HG02763 (cell line): ENCODE measurements around the gene ROMO1.
"Not testable (repeated sequence)": the region's sequence is repeated elsewhere in the genome, so short reads cannot be mapped to it uniquely, and the experiment has no call there.

ENCODE experiments used
- ATAC-seq: cut with Tn5 transposase; IDR thresholded peaks from one replicate; pipeline ENCODE4 v1.9.1; 2021; ENCODE audit warnings: mild to moderate bottlenecking, moderate library complexity; ENCODE audit not compliant: unreplicated experiment

ROMO1 gene

GRCh38 chr20:35680452-35681183, 18.6 kb upstream of the ROMO1 start:
- ATAC-seq = no peak

- ATAC-seq = no peak
Measured at GRCh38 chr20:35681960-35682359, 17.2 kb upstream of the ROMO1 start.

- ATAC-seq = not testable (repeated sequence)
Measured at GRCh38 chr20:35685368-35685767, 13.8 kb upstream of the ROMO1 start.

GRCh38 chr20:35686872-35687271, 12.3 kb upstream of the ROMO1 start:
- not testable (repeated sequence) for ATAC-seq

GRCh38 chr20:35690265-35690664, 8.9 kb upstream of the ROMO1 start:
- ATAC-seq = no peak

GRCh38 chr20:35695245-35695749, 3.9 kb upstream of the ROMO1 start:
- ATAC-seq = no peak

- ATAC-seq = no peak
Measured at GRCh38 chr20:35695978-35696377, 3.2 kb upstream of the ROMO1 start.

- no peak for ATAC-seq
Measured at GRCh38 chr20:35697696-35698297, 1.4 kb upstream of the ROMO1 start.

GRCh38 chr20:35698298-35699126, 693 bp upstream of the ROMO1 start:
- peak; percentile 12 for ATAC-seq

GRCh38 chr20:35699957-35700624, 886 bp downstream of the ROMO1 start:
- ATAC-seq = no peak

GRCh38 chr20:35700625-35701148, 1.5 kb downstream of the ROMO1 start:
- ATAC-seq = no peak

GRCh38 chr20:35702051-35702823, 3.0 kb downstream of the ROMO1 start:
- no peak for ATAC-seq

- no peak for ATAC-seq
Measured at GRCh38 chr20:35702824-35703695, 3.9 kb downstream of the ROMO1 start.

GRCh38 chr20:35704514-35705261, 5.5 kb downstream of the ROMO1 start:
- no peak for ATAC-seq

- not testable (repeated sequence) for ATAC-seq
Measured at GRCh38 chr20:35705894-35706293, 6.7 kb downstream of the ROMO1 start.

- ATAC-seq = not testable (repeated sequence)
Measured at GRCh38 chr20:35706591-35707529, 7.7 kb downstream of the ROMO1 start.

- no peak for ATAC-seq
Measured at GRCh38 chr20:35708502-35708901, 9.3 kb downstream of the ROMO1 start.
